AG09309 (cell line): ENCODE data around the gene ZFYVE28.

ENCODE experiments used
- DNase-seq: peaks from one replicate; pipeline ENCODE4 v3.0.0-alpha.2; 2010; ENCODE audit warnings: low read depth
- H3K4me3 ChIP-seq: 2 replicates; pipeline ENCODE4 v1.5.1; 2011; ENCODE audit warnings: mild to moderate bottlenecking, low read depth, low read length, moderate library complexity; ENCODE audit not compliant: control insufficient read depth
- TF ChIP-seq, protein P1 (sequence below): IDR thresholded peaks from 2 replicates; pipeline ENCODE4 v1.5.1; 2011; ENCODE audit warnings: mild to moderate bottlenecking, low read depth, low read length, inconsistent platforms; ENCODE audit not compliant: insufficient read depth, control insufficient read depth; ENCODE audit errors: missing control alignments

Gene ZFYVE28

DNA sequence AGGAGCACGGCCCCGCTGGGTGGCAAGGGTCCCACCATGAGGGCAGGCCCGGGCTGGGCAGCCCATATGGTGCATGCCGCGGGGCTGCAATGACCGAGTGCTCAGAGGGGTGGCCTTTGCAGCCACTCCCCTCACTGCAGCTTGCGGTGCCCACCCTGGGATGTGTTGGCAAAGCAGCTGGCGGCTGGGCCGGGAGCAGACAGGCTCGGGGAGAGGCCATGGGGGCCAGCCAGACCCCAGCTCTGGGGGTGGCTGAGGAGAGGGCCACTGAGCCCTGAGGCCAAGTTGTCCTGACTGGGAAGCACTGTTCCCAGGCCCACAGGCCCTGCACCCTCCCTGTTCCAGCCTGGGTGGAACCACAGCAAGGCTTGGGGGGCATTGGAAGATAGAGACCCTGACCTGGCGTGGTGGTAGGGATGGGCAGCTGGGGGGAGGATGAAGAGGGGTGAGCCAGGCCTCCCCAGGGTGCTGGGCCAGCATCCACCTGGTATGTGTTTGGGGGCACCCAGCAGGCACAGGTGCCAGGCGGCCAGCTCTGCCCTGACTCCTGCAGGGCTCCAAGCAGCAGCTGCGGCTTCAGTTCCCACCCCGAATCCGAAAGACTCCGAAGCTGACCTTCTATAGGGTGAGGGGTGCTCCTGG lies 32.1 kb upstream of the ZFYVE28 start:
- TF ChIP-seq, protein P1, sequence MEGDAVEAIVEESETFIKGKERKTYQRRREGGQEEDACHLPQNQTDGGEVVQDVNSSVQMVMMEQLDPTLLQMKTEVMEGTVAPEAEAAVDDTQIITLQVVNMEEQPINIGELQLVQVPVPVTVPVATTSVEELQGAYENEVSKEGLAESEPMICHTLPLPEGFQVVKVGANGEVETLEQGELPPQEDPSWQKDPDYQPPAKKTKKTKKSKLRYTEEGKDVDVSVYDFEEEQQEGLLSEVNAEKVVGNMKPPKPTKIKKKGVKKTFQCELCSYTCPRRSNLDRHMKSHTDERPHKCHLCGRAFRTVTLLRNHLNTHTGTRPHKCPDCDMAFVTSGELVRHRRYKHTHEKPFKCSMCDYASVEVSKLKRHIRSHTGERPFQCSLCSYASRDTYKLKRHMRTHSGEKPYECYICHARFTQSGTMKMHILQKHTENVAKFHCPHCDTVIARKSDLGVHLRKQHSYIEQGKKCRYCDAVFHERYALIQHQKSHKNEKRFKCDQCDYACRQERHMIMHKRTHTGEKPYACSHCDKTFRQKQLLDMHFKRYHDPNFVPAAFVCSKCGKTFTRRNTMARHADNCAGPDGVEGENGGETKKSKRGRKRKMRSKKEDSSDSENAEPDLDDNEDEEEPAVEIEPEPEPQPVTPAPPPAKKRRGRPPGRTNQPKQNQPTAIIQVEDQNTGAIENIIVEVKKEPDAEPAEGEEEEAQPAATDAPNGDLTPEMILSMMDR, result no peak
- H3K4me3 ChIP-seq, result no peak overlapping the region
- no peak for DNase-seq

DNA sequence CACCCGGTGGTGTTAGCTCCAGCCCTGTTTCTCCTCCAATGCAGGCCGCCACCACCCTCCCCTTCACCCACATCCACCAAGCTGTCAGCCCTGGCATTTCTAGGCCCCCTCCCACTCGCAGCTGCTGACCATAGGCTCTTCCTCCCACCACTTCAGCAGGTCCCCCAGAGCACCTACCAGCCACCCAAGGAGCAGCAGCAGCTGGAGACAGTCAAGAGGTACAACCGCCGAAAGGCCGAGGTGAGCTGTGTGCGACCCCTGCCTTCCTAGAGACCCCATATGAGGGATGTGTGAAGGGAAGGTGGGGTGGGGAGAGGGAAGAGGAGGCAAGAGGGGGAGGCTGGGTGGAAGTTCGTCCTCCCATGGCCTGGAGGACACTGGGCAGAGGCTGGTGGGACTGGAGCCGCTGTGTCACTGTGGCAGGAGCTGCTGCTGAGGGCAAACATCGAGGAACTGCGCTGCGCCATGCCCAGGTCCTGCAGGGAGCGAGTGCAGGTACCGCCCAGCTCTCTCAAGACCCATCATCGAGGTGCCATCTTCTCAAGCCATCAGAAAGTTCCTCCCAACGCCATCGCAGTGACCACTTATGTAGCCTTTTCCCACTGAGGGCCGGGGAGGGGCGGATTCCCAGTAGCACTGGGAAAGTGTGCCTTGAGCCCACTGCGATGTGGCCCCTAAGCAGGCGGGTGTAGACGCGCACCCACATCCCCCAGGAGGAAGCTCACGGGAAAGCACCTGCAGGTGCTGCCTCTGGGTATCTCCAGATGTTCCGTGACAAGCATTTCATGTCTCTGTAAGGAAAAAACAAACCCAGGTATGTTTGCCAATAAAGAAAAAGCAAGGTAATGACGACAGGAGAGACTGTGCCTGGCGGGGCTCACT lies 31.3 kb upstream of the ZFYVE28 start:
- H3K4me3 ChIP-seq, result no peak overlapping the region
- TF ChIP-seq, protein P1, result no peak
- no peak for DNase-seq

DNA sequence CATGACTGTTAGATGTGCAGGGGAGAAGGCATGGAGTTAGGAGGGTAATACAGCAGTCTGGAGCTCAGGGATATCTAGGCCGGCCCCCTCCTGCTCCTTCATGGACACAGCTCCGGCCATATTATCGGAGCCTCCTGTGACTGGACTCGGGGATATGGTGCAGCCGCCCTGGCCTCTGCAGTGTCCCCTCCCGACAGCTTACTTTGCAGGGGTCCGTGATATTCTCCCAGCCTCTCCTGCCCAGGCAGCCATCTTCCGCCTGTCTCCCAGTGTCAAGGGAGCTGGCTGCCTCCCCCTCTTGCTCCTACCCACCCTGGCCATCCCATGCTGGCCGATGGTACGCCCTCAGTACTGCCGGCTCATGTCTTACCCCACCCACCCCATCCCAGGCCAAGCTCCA lies 30.6 kb upstream of the ZFYVE28 start:
- no peak for DNase-seq
- TF ChIP-seq, protein P1, result no peak
- no peak overlapping the region for H3K4me3 ChIP-seq

DNA sequence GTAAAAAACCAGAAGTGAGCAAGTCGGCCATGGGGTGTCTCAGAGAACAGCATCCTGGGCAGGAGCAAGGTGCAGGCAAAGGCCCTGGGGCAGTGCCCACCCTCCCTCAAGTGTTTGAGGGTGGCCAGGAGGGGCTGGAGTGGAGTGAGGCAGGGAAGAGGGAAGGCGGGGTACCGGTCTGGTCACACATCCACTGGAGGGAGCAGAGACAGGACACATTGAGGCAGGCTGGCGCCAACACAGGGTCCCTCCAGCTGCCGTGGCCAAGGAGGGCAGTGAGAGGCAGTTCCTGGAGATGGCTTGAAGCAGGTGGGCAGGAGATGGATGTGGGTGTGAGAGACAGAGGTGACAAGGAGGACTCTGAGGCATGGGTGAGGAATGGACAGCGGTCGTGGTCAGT lies 30.1 kb upstream of the ZFYVE28 start:
- TF ChIP-seq, protein P1, result no peak

DNA sequence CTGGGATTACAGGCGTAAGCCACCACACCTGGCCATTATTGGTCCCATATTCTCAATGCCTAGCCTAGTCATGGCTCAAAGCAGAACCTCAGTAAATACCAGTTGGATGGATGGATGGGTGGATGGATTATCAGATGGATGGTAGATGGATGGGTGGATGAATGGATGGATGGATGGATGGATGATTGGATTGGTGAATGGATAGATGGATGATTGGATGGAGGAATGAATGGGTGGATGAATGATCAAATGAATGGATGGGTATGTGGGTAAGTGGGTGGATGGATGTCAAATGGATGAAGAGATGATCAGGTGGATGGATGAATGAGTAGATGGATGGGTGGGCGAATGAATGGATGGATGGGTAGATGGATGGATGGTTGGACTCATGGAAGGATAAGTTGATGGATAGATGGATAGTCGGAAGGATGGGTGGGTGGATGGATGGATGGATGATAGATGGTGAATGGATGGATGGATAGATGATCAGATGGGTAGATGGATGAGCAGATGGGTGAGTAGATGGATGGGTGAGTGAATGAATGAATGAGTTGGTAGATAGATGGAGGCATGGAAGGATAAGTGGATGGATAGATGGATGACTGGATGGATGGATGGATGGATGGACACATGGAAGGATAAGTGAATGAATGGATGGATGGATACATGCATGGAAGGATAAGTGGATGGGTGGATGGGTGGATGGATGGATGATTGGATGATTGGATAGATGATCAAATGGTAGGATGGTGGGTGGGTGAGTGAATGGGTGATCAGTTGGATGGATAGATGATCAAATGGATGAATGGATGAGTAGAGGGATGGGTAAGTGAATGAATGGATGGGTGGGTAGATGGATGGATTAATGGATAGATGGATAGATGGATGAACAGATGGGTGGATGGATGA lies 28.5 kb upstream of the ZFYVE28 start:
- DNase-seq, result no peak
- TF ChIP-seq, protein P1, result no peak

More for the DNA sequence above, 30.1 kb upstream of the ZFYVE28 start:
- no peak overlapping the region for H3K4me3 ChIP-seq
- DNase-seq, result no peak

DNA sequence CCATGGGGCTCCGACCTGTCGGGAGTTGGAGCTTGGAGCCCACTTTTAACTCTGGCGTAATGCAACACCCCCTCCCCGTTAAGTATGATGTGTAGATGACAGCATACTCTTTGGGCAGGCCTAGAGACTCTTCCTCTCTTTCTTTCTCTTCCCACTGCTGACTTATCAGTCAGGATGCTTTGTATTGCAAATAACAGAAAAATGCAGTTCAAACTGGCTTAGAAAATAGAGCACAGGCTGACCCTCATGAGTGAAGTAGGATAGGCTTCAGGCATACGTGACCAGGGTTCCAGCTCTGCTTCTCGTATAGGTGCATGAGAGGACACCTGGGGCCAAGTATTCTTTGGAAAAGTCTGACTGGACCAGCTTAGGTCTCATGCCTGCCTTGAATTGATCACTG lies 27.1 kb upstream of the ZFYVE28 start:
- TF ChIP-seq, protein P1, result no peak
- no peak for DNase-seq
- H3K4me3 ChIP-seq, result no peak overlapping the region

More for the DNA sequence above, 28.5 kb upstream of the ZFYVE28 start:
- no peak overlapping the region for H3K4me3 ChIP-seq
